Measurements from ENCODE around the gene C6orf15. TPM values are rescaled to one million over a fixed set of nuclear protein-coding genes. Genes with fewer than 3 reads are reported as not detected.

C6orf15 gene
- total and polyA plus RNA-seq, 2 of the 8 experiments (the other 6 are each of a cell fraction or from before 2014, with no cell fraction given), result not detected

GRCh38 chr6:31131595-31131994, 19.2 kb upstream of the C6orf15 start:
- no peaks in the 10 kb centered on the region for H3K23me2 ChIP-seq (ENCODE audit: low read depth, low read length)
- H3K4me1 ChIP-seq (replicated peaks in 1 of 4; ENCODE audit: control insufficient read depth in 3 of 4, insufficient read depth in 4 of 4, low read length in 3 of 4), result peaks cover 0 to 3% (median under 1%) of the 10 kb centered on the region in 4 experiments; a peak in 3 of 7 replicates
- H3K23ac ChIP-seq (ENCODE audit: insufficient read length), result no peak overlapping the region
- H3K79me2 ChIP-seq (ENCODE audit: control insufficient read depth in 1 of 2, insufficient read depth in 2 of 2, low read length in 2 of 2), result no peaks in the 10 kb centered on the region
- H4K8ac ChIP-seq (ENCODE audit: extremely low read depth, insufficient read depth, low read length), result no peak overlapping the region
- ChIA-PET CTCF (ENCODE audit: partially characterized antibody) (interaction anchor here (0.6 to 13.5 kb wide), 15 partner anchors 9 to 309 kb away, joined by 3 to 187 read pairs (median 6); partner anchors contain the start of genes C6orf15, CCHCR1, PSORS1C1 and PSORS1C2), POLR2A (ENCODE audit: partially characterized antibody) (interaction anchor here (68.5 kb wide), 1 partner anchor 37 kb away, joined by 2251 read pairs; the partner anchor contains the start of genes CCHCR1, POU5F1, PSORS1C2 and TCF19)
- TF ChIP-seq ATF3 (IDR thresholded peaks at IDR 0.05; ENCODE audit: insufficient read depth, low read depth, low read length) (no peak), POU5F1 (IDR thresholded peaks at IDR 0.05; ENCODE audit: low read depth, low read length) (peak; percentile 56; the same call in 1 of the 2 replicates)
- H3K4me3 ChIP-seq (ENCODE audit: extremely low read depth in 1 of 4, insufficient read depth in 2 of 4, low read depth in 3 of 4, low read length in 4 of 4), result no peak overlapping the region
- FAIRE-seq (no peak), DNase-seq (ENCODE audit: low read depth in 1 of 2, low spot score in 2 of 2) (no peak)
- no peak overlapping the region for H3K14ac ChIP-seq (ENCODE audit: insufficient read length)
- no peak overlapping the region for H2BK15ac ChIP-seq (ENCODE audit: low read length)
- 77% methylated on average over 3 of the region's 3 CpGs; no CpG with 5 or more reads in 1 of the 2 experiments for WGBS, 2 experiments (ENCODE audit: extremely low coverage in 1 of 2, insufficient coverage in 1 of 2, insufficient read length in 1 of 2, insufficient replicate concordance in 2 of 2, low coverage in 1 of 2, low lambda C conversion rate in 2 of 2, missing lambda C conversion rate in 1 of 2)
- H2BK20ac ChIP-seq (ENCODE audit: low read length), result no peak overlapping the region
- H3K56ac ChIP-seq (replicated peaks; ENCODE audit: insufficient read length, low read depth, low read length), result no peak overlapping the region
- no peaks in the 10 kb centered on the region for H4K20me1 ChIP-seq (replicated peaks in 1 of 2; ENCODE audit: control insufficient read depth in 1 of 2, insufficient read depth in 2 of 2, low read length in 2 of 2)
- no peaks in the 10 kb centered on the region for H3K36me3 ChIP-seq (ENCODE audit: control insufficient read depth in 2 of 4, insufficient read depth in 4 of 4, low read length in 3 of 4)
- no peak overlapping the region for H3K4me2 ChIP-seq (ENCODE audit: insufficient read depth in 1 of 2, low read depth in 2 of 2, low read length in 2 of 2)
- no peak overlapping the region for H2AFZ ChIP-seq (ENCODE audit: low read length)
- no peak overlapping the region for H2AK5ac ChIP-seq (ENCODE audit: low read depth, low read length)
- H3K18ac ChIP-seq (ENCODE audit: extremely low read depth, low read length), result no peak overlapping the region
- no peak overlapping the region for H4K5ac ChIP-seq (ENCODE audit: insufficient read length, low read depth, low read length)
- H3K27me3 ChIP-seq (replicated peaks in 1 of 4; ENCODE audit: control insufficient read depth in 3 of 4, extremely low read depth in 1 of 4, insufficient read depth in 3 of 4, low read length in 3 of 4), result no peaks in the 10 kb centered on the region
- no peak overlapping the region for H2BK5ac ChIP-seq (ENCODE audit: low read depth, low read length)
- no peak overlapping the region for H3K4ac ChIP-seq (replicated peaks; ENCODE audit: insufficient read length, low read depth, low read length)
- H3K9me3 ChIP-seq (ENCODE audit: insufficient read depth in 2 of 2, low read depth in 1 of 2, low read length in 1 of 2), result no peaks in the 10 kb centered on the region
- no peak overlapping the region for H2BK120ac ChIP-seq (replicated peaks; ENCODE audit: low read depth, low read length)
- no peak overlapping the region for H2BK12ac ChIP-seq (ENCODE audit: low read depth, low read length)
- no peak overlapping the region for H3K27ac ChIP-seq (ENCODE audit: low read depth, low read length)
- H4K91ac ChIP-seq (replicated peaks; ENCODE audit: insufficient read length, low read length), result no peak overlapping the region
- H3K79me1 ChIP-seq (ENCODE audit: low read depth, low read length), result no peaks in the 10 kb centered on the region
- H3K9ac ChIP-seq (replicated peaks in 1 of 4; ENCODE audit: extremely low read depth in 1 of 4, low read depth in 3 of 4, low read length in 3 of 4), result no peak overlapping the region

Data from H1 (cell line).